ENCODE measurements around the gene PLXNA2. TPM values are rescaled to one million over a fixed set of nuclear protein-coding genes. Genes with fewer than 3 reads are reported as not detected.

PLXNA2 gene
- total RNA-seq, 1 experiment from 2014 or later = 10.2 TPM

- Histone ChIP-seq H3K9me3 (ENCODE audit: insufficient read depth, low read depth) (no peaks in the 10 kb centered on the region), H4K20me1 (ENCODE audit: insufficient read depth) (no peaks in the 10 kb centered on the region), H3K4me1 (replicated peaks; ENCODE audit: insufficient read depth) (no peaks in the 10 kb centered on the region), H3F3A (ENCODE audit: insufficient read depth, low read depth) (no peaks in the 10 kb centered on the region), H3K36me3 (ENCODE audit: low read depth) (no peaks in the 10 kb centered on the region), H3K4me3 (no peak overlapping the region), H3K27me3 (ENCODE audit: insufficient read depth, low read depth) (no peaks in the 10 kb centered on the region), H3K79me2 (ENCODE audit: low read depth) (no peaks in the 10 kb centered on the region), H3K4me2 (no peak overlapping the region), H3K27ac (no peak overlapping the region), H2AFZ (no peak overlapping the region), H3K9me2 (ENCODE audit: insufficient read depth) (no peaks in the 10 kb centered on the region)
- CTCF ChIA-PET = no interaction called here
- POLR2A ChIA-PET (ENCODE audit: unreplicated experiment) = no interaction called here
- TF ChIP-seq EZH2 (IDR thresholded peaks at IDR 0.05; ENCODE audit: low read depth) = no peak
- TF ChIP-seq CTCF (conservative IDR thresholded peaks at IDR 0.05) = no peak
- intact Hi-C loops (cut with micrococcal nuclease; ENCODE audit: unreplicated experiment) = no loop called here
- no peak for DNase-seq
- no TSS peak for BruUV-seq (replicated peaks)
Observed at GRCh38 chr1:208085655-208086515, 158.3 kb downstream of the PLXNA2 start.

- DNase-seq = no peak
- no peaks in the 10 kb centered on the region for H3K79me2 ChIP-seq (ENCODE audit: low read depth)
- H3K27me3 ChIP-seq (ENCODE audit: insufficient read depth, low read depth) = no peaks in the 10 kb centered on the region
- H3F3A ChIP-seq (ENCODE audit: insufficient read depth, low read depth) = no peaks in the 10 kb centered on the region
- H3K4me3 ChIP-seq = no peak overlapping the region
- H3K4me1 ChIP-seq (replicated peaks; ENCODE audit: insufficient read depth) = no peaks in the 10 kb centered on the region
- H2AFZ ChIP-seq = no peak overlapping the region
- no TSS peak for BruUV-seq (replicated peaks)
- no peaks in the 10 kb centered on the region for H4K20me1 ChIP-seq (ENCODE audit: insufficient read depth)
- POLR2A ChIA-PET (ENCODE audit: unreplicated experiment) = no interaction called here
- H3K36me3 ChIP-seq (ENCODE audit: low read depth) = no peaks in the 10 kb centered on the region
- intact Hi-C loops (cut with micrococcal nuclease; ENCODE audit: unreplicated experiment) = no loop called here
- no peaks in the 10 kb centered on the region for H3K9me3 ChIP-seq (ENCODE audit: insufficient read depth, low read depth)
- no peak overlapping the region for H3K27ac ChIP-seq
- H3K9me2 ChIP-seq (ENCODE audit: insufficient read depth) = no peaks in the 10 kb centered on the region
- no peak overlapping the region for H3K4me2 ChIP-seq
- CTCF ChIA-PET = no interaction called here
- TF ChIP-seq EZH2 (IDR thresholded peaks at IDR 0.05; ENCODE audit: low read depth) = no peak
Observed at GRCh38 chr1:208084764-208085163, 159.4 kb downstream of the PLXNA2 start.

- Histone ChIP-seq H3K79me2 (ENCODE audit: low read depth) (no peaks in the 10 kb centered on the region), H3K4me3 (no peak overlapping the region), H3K27ac (no peak overlapping the region), H3K9me2 (ENCODE audit: insufficient read depth) (no peaks in the 10 kb centered on the region), H3K4me2 (no peak overlapping the region), H3K4me1 (replicated peaks; ENCODE audit: insufficient read depth) (no peaks in the 10 kb centered on the region), H3K36me3 (ENCODE audit: low read depth) (no peaks in the 10 kb centered on the region), H3K27me3 (ENCODE audit: insufficient read depth, low read depth) (no peaks in the 10 kb centered on the region), H4K20me1 (ENCODE audit: insufficient read depth) (no peaks in the 10 kb centered on the region), H2AFZ (no peak overlapping the region), H3K9me3 (ENCODE audit: insufficient read depth, low read depth) (no peaks in the 10 kb centered on the region), H3F3A (ENCODE audit: insufficient read depth, low read depth) (no peaks in the 10 kb centered on the region)
- DNase-seq = no peak
- TF ChIP-seq EZH2 (IDR thresholded peaks at IDR 0.05; ENCODE audit: low read depth) (no peak), CTCF (conservative IDR thresholded peaks at IDR 0.05) (no peak)
- CTCF ChIA-PET = no interaction called here
- BruUV-seq (replicated peaks) = no TSS peak
- intact Hi-C loops (cut with micrococcal nuclease; ENCODE audit: unreplicated experiment) = no loop called here
- POLR2A ChIA-PET (ENCODE audit: unreplicated experiment) = no interaction called here
Observed at GRCh38 chr1:208084220-208084619, 160.0 kb downstream of the PLXNA2 start.

All from PC-9 (cell line).